ENCODE measurements around the gene B3GLCT. TPM values are rescaled to one million over a fixed set of nuclear protein-coding genes. Genes with fewer than 3 reads are reported as not detected.
A peak's percentile ranks its signal among the peaks of the same experiment; 100 is the strongest.

B3GLCT gene
- total and polyA plus RNA-seq, 10 of the 15 experiments (the other 5 are each of a cell fraction or from before 2014, with no cell fraction given) = 0.07 to 0.89 (median 0.25) TPM

GRCh38 chr13:31167490-31167889, 32.3 kb upstream of the B3GLCT start (continued):
- TF ChIP-seq PRDM15 (CRISPR knock-in tag; IDR thresholded peaks at IDR 0.05) = no peak
- TF ChIP-seq NR2F1 (conservative IDR thresholded peaks at IDR 0.05) = no peak
- no peak for TF ChIP-seq ZNF217 (IDR thresholded peaks at IDR 0.05)
- no peak for TF ChIP-seq BCLAF1 (IDR thresholded peaks at IDR 0.05)
- no peak for TF ChIP-seq WRNIP1 (IDR thresholded peaks at IDR 0.05; ENCODE audit: borderline replicate concordance, low read depth, low read length)
- peak; percentile 64 for TF ChIP-seq MEF2B (IDR thresholded peaks at IDR 0.05; ENCODE audit: partially characterized antibody, poor library complexity, severe bottlenecking)
- no peak for TF ChIP-seq KDM1A (IDR thresholded peaks at IDR 0.05; ENCODE audit: borderline replicate concordance)
- no peak for TF ChIP-seq NFXL1 (IDR thresholded peaks at IDR 0.05; ENCODE audit: borderline replicate concordance)
- TF ChIP-seq RBBP5 (conservative IDR thresholded peaks at IDR 0.05) = no peak
- TF ChIP-seq POU2F2 (IDR thresholded peaks at IDR 0.05; ENCODE audit: borderline replicate concordance, low read depth, low read length) = no peak
- TF ChIP-seq KLF5 (IDR thresholded peaks at IDR 0.05; ENCODE audit: partially characterized antibody) = no peak
- peak; percentile 71; the same call in 1 of the 2 replicates for TF ChIP-seq IRF4 (IDR thresholded peaks at IDR 0.05; ENCODE audit: low read depth, low read length)
- peak; percentile 17 for TF ChIP-seq CUX1 (IDR thresholded peaks at IDR 0.05; ENCODE audit: insufficient replicate concordance, low read depth, low read length)
- TF ChIP-seq MEF2A (IDR thresholded peaks at IDR 0.05; ENCODE audit: insufficient read depth, low read depth, low read length) = no peak
- TF ChIP-seq NBN (IDR thresholded peaks at IDR 0.05) = 0 out of 2 replicates have a peak, but pooled peaks have one; percentile 27
- TF ChIP-seq SMAD5 (IDR thresholded peaks at IDR 0.05; ENCODE audit: low read depth) = no peak
- TF ChIP-seq BCL3 (IDR thresholded peaks at IDR 0.05; ENCODE audit: borderline replicate concordance, insufficient read depth, low read depth, low read length, poor library complexity, severe bottlenecking) = no peak
- TF ChIP-seq RAD51 (IDR thresholded peaks at IDR 0.05) = no peak
- no peak for TF ChIP-seq PAX8 (IDR thresholded peaks at IDR 0.05)
